Smooth muscle cell of the brain vasculature (primary cell): ENCODE results near the gene ENPP7.

Experiments used
- DNase-seq: peaks from one replicate; pipeline ENCODE4 v3.0.0-alpha.2; 2012; ENCODE audit warnings: low read depth, low spot score

The ENPP7 gene

DNA sequence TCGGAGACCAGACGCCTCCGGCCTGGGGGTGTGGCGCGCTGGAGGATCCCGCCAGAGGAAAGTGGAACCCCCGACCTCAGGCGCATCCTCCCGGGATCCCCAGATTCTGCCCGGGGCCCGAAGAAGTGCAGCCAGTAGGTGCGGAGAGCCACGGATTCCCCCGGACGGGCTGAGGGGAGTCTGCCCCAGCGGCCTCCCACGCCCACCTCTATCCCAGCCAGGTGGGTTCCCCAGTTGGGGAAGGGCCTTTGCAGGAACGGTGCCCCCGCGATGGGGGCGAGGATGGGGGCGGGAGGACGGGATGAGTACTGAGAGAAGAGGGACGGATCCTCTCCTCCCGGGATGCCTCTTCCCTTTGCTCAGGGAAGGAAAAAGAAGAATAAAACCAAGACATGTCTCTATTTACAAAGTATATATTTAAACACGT is 61.0 kb downstream of the ENPP7 start:
- DNase-seq: no peak
